Myometrial cell (primary cell): Measurements from ENCODE around the gene STAG1. TPM values are rescaled to one million over a fixed set of nuclear protein-coding genes. Genes with fewer than 3 reads are reported as not detected.

Source experiments
- total RNA-seq: library from RNA; depleted of rRNA; stranded (reverse); fragments of >200 nt; gene quantifications from 2 replicates; pipeline ENCODE4 v1.2.3, GENCODE V29; 2015

Gene STAG1
- 17.6 and 21.1 TPM in 2 replicates for total RNA-seq

GRCh38 chr3:136752172-136752421 is at the start of gene STAG1:
Gene STAG1, minus strand, starts transcription at chr3:136752378. Its CDS starts 121,480 bp downstream, at chr3:136630898.

Other genes starting within 250 kb of the STAG1 start
- 16.4 and 18.4 TPM in 2 replicates for gene SLC35G2, start 66.7 kb upstream of the STAG1 start, total RNA-seq
- 30.0 and 38.1 TPM in 2 replicates for gene NCK1, start 109.8 kb upstream of the STAG1 start, total RNA-seq
- gene IL20RB, start 205.6 kb upstream of the STAG1 start, total RNA-seq, result 34.0 and 37.6 TPM in 2 replicates